Measurements from ENCODE around the gene MMS22L. TPM values are rescaled to one million over a fixed set of nuclear protein-coding genes. Genes with fewer than 3 reads are reported as not detected.
A peak's percentile ranks its signal among the peaks of the same experiment; 100 is the strongest.

The MMS22L gene
- total and polyA plus RNA-seq, 2 of the 4 experiments (the other 2 are of a cell fraction): 6.1 to 18.6 TPM

DNA sequence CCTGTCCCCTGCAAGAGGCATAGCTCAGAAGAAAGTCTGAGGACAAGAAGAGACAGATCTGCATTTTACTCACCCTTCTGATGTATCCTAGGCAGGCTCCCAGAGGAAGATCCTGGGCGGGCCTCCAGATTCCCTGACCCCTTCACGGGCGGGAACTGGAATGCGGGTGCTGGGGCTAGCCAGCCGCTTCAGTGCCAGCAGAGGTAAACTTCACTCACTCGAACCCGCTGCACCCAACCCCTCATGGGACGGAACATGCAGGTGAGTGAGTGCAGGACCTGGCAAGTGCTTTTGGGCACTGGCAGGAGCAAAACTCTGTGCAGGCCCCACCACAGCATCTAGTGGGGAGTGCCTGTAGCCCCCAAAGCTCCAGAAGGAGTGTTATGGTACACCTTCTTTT is 171.8 kb downstream of the MMS22L start:
- Histone ChIP-seq H4K91ac (ENCODE audit: insufficient read depth, low read depth, low read length) (no peak overlapping the region), H4K8ac (ENCODE audit: low read depth in 2 of 2, low read length in 2 of 2) (no peak overlapping the region), H3K14ac (replicated peaks; ENCODE audit: low read depth, low read length) (no peak overlapping the region), H2AK5ac (ENCODE audit: low read depth, low read length) (no peak overlapping the region), H3K4ac (ENCODE audit: low read depth, low read length) (no peak overlapping the region), H3K27ac (ENCODE audit: insufficient read depth, low read length) (no peak overlapping the region), H3K56ac (ENCODE audit: extremely low read depth, insufficient read depth, low read length) (no peak overlapping the region), H4K20me1 (ENCODE audit: insufficient read depth, low read length) (no peaks in the 10 kb centered on the region), H4K5ac (ENCODE audit: low read depth, low read length) (no peak overlapping the region), H3K4me1 (ENCODE audit: control insufficient read depth, insufficient read depth, low read length) (no peaks in the 10 kb centered on the region), H2AFZ (replicated peaks; ENCODE audit: low read length, poor library complexity) (peak overlapping the region; percentile 43), H3K9me1 (ENCODE audit: insufficient read depth, low read length) (no peaks in the 10 kb centered on the region), H3K23ac (ENCODE audit: low read depth, low read length) (no peak overlapping the region), H2BK120ac (ENCODE audit: low read depth, low read length) (no peak overlapping the region), H3K9me3 (ENCODE audit: control insufficient read depth, insufficient read depth, low read length) (no peaks in the 10 kb centered on the region), H3K27me3 (ENCODE audit: control insufficient read depth, insufficient read depth, low read length) (no peaks in the 10 kb centered on the region), H2AK9ac (replicated peaks; ENCODE audit: low read depth, low read length, poor library complexity) (no peak overlapping the region), H3K36me3 (ENCODE audit: control insufficient read depth, insufficient read depth, low read length) (no peaks in the 10 kb centered on the region), H3K79me1 (ENCODE audit: low read depth in 1 of 2, low read length in 2 of 2) (no peaks in the 10 kb centered on the region), H3K9ac (ENCODE audit: low read depth, low read length) (no peak overlapping the region), H2BK20ac (ENCODE audit: low read depth, low read length) (no peak overlapping the region), H2BK15ac (ENCODE audit: low read depth, low read length) (no peak overlapping the region), H2BK5ac (ENCODE audit: low read depth, low read length, poor library complexity, severe bottlenecking) (no peak overlapping the region), H3K4me3 (ENCODE audit: insufficient read depth, low read depth, low read length) (no peak overlapping the region), H3K4me2 (ENCODE audit: low read depth, low read length) (no peak overlapping the region), H3K18ac (ENCODE audit: low read depth, low read length) (no peak overlapping the region)
- ChIA-PET CTCF (no interaction called here), POLR2A (ENCODE audit: unreplicated experiment) (no interaction called here)
- BruUV-seq (replicated peaks): no TSS peak
- in situ Hi-C loops (cut with MboI; ENCODE audit: low sequenced_read_pairs): no loop called here
- 85% methylated on average over 4 of the region's 8 CpGs; no CpG with 5 or more reads in 1 of the 2 experiments for WGBS, 2 experiments (ENCODE audit: extremely low coverage in 2 of 2, insufficient read length in 1 of 2)
- no peak for ATAC-seq (ENCODE audit: low read depth)
- dilution Hi-C loops (cut with HindIII; ENCODE audit: low sequenced_read_pairs, unreplicated experiment): no loop called here
- TF ChIP-seq FOS (IDR thresholded peaks at IDR 0.05; ENCODE audit: low read depth, low read length) (no peak), SMC3 (IDR thresholded peaks at IDR 0.05; ENCODE audit: low read depth, low read length) (no peak), MAZ (IDR thresholded peaks at IDR 0.05; ENCODE audit: borderline replicate concordance, low read depth, low read length) (no peak), RFX5 (IDR thresholded peaks at IDR 0.05; ENCODE audit: low read depth, low read length) (no peak), MAFK (IDR thresholded peaks at IDR 0.05; ENCODE audit: low read depth, low read length) (no peak), POLR2A (IDR thresholded peaks at IDR 0.05; ENCODE audit: low read depth, low read length) (no peak), RCOR1 (IDR thresholded peaks at IDR 0.05; ENCODE audit: insufficient replicate concordance, low read length) (no peak), CEBPB (IDR thresholded peaks at IDR 0.05; ENCODE audit: low read depth, low read length) (no peak), MXI1 (IDR thresholded peaks at IDR 0.05; ENCODE audit: borderline replicate concordance, low read depth, low read length) (no peak), NFE2L2 (IDR thresholded peaks at IDR 0.05; ENCODE audit: low read depth, low read length) (no peak)
- TF ChIP-seq, protein P1, sequence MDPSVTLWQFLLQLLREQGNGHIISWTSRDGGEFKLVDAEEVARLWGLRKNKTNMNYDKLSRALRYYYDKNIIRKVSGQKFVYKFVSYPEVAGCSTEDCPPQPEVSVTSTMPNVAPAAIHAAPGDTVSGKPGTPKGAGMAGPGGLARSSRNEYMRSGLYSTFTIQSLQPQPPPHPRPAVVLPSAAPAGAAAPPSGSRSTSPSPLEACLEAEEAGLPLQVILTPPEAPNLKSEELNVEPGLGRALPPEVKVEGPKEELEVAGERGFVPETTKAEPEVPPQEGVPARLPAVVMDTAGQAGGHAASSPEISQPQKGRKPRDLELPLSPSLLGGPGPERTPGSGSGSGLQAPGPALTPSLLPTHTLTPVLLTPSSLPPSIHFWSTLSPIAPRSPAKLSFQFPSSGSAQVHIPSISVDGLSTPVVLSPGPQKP (IDR thresholded peaks at IDR 0.05; ENCODE audit: borderline replicate concordance, low read depth, low read length): no peak
- TF ChIP-seq, protein P2, sequence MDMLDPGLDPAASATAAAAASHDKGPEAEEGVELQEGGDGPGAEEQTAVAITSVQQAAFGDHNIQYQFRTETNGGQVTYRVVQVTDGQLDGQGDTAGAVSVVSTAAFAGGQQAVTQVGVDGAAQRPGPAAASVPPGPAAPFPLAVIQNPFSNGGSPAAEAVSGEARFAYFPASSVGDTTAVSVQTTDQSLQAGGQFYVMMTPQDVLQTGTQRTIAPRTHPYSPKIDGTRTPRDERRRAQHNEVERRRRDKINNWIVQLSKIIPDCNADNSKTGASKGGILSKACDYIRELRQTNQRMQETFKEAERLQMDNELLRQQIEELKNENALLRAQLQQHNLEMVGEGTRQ (IDR thresholded peaks at IDR 0.05; ENCODE audit: low read depth, low read length): no peak
- intact Hi-C loops (cut with micrococcal nuclease): no loop called here
- DNase-seq: no peak
